Muscle layer of colon (tissue), 2 donors: ENCODE data around the gene RPH3AL.
"Not testable (repeated sequence)": the region's sequence is repeated elsewhere in the genome, so short reads cannot be mapped to it uniquely, and the experiment has no call there.

Source experiments
- H3K27ac ChIP-seq: one replicate; pipeline ENCODE4 v1.7.0; 2013; ENCODE audit warnings: low read depth, mild to moderate bottlenecking, low read length, moderate library complexity
- H3K27me3 ChIP-seq, 2 donors: one replicate each; pipeline ENCODE4 v1.7.0; 2013; ENCODE audit warnings: low read length in 2 of 2, mild to moderate bottlenecking in 2 of 2; ENCODE audit not compliant: insufficient read depth in 2 of 2, control insufficient read depth in 1 of 2
- H3K36me3 ChIP-seq: one replicate; pipeline ENCODE4 v1.7.0; 2013; ENCODE audit warnings: mild to moderate bottlenecking, low read length; ENCODE audit not compliant: insufficient read depth
- H3K4me1 ChIP-seq: one replicate; pipeline ENCODE4 v1.7.0; 2013; ENCODE audit warnings: mild to moderate bottlenecking, low read length; ENCODE audit not compliant: insufficient read depth
- H3K4me3 ChIP-seq, 2 donors: one replicate each; pipeline ENCODE4 v1.7.0; 2013; ENCODE audit warnings: low read length in 2 of 2, low read depth in 1 of 2, mild to moderate bottlenecking in 1 of 2, moderate library complexity in 1 of 2
- H3K9ac ChIP-seq: one replicate; pipeline ENCODE4 v1.7.0; 2013; ENCODE audit warnings: low read length
- H3K9me3 ChIP-seq: one replicate; pipeline ENCODE4 v1.7.0; 2013; ENCODE audit warnings: mild to moderate bottlenecking, low read length
- donor health status: abdominal sarcoma.
- donor health status: Adenocarcinoma of cecum.

Gene RPH3AL

GRCh38 chr17:320139-320538 lies 32.5 kb downstream of the RPH3AL start:
- H3K36me3 ChIP-seq, result no peaks in the 10 kb centered on the region
- no peaks in the 10 kb centered on the region for H3K4me1 ChIP-seq
- H3K9me3 ChIP-seq, result no peaks in the 10 kb centered on the region
- no peak overlapping the region for H3K9ac ChIP-seq
- H3K27me3 ChIP-seq, result no peaks in the 10 kb centered on the region
- no peak overlapping the region for H3K27ac ChIP-seq
- no peak overlapping the region for H3K4me3 ChIP-seq

- Histone ChIP-seq H3K4me3 (no peak overlapping the region), H3K27ac (no peak overlapping the region), H3K9me3 (no peaks in the 10 kb centered on the region), H3K36me3 (no peaks in the 10 kb centered on the region), H3K27me3 (no peaks in the 10 kb centered on the region), H3K9ac (no peak overlapping the region), H3K4me1 (no peaks in the 10 kb centered on the region)
These were observed 33.3 kb downstream of the RPH3AL start for GRCh38 chr17:319266-319665.

- H3K36me3 ChIP-seq, H3K27me3 ChIP-seq, H3K4me3 ChIP-seq, H3K4me1 ChIP-seq, H3K27ac ChIP-seq, H3K9ac ChIP-seq, H3K9me3 ChIP-seq: not testable (repeated sequence)
These were observed 35.5 kb downstream of the RPH3AL start for GRCh38 chr17:317070-317469.

GRCh38 chr17:315399-315798 lies 37.2 kb downstream of the RPH3AL start:
- H3K9me3 ChIP-seq, H3K27ac ChIP-seq, H3K9ac ChIP-seq, H3K4me3 ChIP-seq, H3K4me1 ChIP-seq, H3K36me3 ChIP-seq, H3K27me3 ChIP-seq: not testable (repeated sequence)

GRCh38 chr17:314614-314944 lies 38.0 kb downstream of the RPH3AL start:
- not testable (repeated sequence) for H3K4me1 ChIP-seq, H3K9ac ChIP-seq, H3K36me3 ChIP-seq, H3K27ac ChIP-seq, H3K27me3 ChIP-seq, H3K9me3 ChIP-seq, H3K4me3 ChIP-seq

- Histone ChIP-seq H3K27me3 (no peaks in the 10 kb centered on the region), H3K27ac (no peak overlapping the region), H3K4me1 (no peaks in the 10 kb centered on the region), H3K9ac (no peak overlapping the region), H3K36me3 (no peaks in the 10 kb centered on the region), H3K9me3 (no peaks in the 10 kb centered on the region), H3K4me3 (no peak overlapping the region)
These were observed 38.5 kb downstream of the RPH3AL start for GRCh38 chr17:313911-314613.

GRCh38 chr17:313231-313630 lies 39.4 kb downstream of the RPH3AL start:
- Histone ChIP-seq H3K27me3 (no peaks in the 10 kb centered on the region), H3K9me3 (no peaks in the 10 kb centered on the region), H3K4me3 (no peak overlapping the region), H3K9ac (no peak overlapping the region), H3K27ac (no peak overlapping the region), H3K36me3 (no peaks in the 10 kb centered on the region), H3K4me1 (peaks cover 3% of the 10 kb centered on the region)

- no peaks in the 10 kb centered on the region for H3K27me3 ChIP-seq
- no peaks in the 10 kb centered on the region for H3K36me3 ChIP-seq
- no peaks in the 10 kb centered on the region for H3K9me3 ChIP-seq
- no peak overlapping the region for H3K27ac ChIP-seq
- no peak overlapping the region for H3K4me3 ChIP-seq
- H3K9ac ChIP-seq, result no peak overlapping the region
- H3K4me1 ChIP-seq, result peaks cover 8% of the 10 kb centered on the region
These were observed 40.0 kb downstream of the RPH3AL start for GRCh38 chr17:312476-313148.

GRCh38 chr17:311119-311782 lies 41.4 kb downstream of the RPH3AL start:
- Histone ChIP-seq H3K4me1 (peaks cover 12% of the 10 kb centered on the region), H3K27ac (no peak overlapping the region), H3K27me3 (no peaks in the 10 kb centered on the region), H3K9ac (no peak overlapping the region), H3K9me3 (no peaks in the 10 kb centered on the region), H3K36me3 (no peaks in the 10 kb centered on the region), H3K4me3 (no peak overlapping the region)

GRCh38 chr17:310111-311010 lies 42.2 kb downstream of the RPH3AL start:
- H3K4me3 ChIP-seq, result no peak overlapping the region
- no peak overlapping the region for H3K27ac ChIP-seq
- H3K36me3 ChIP-seq, result no peaks in the 10 kb centered on the region
- H3K9ac ChIP-seq, result no peak overlapping the region
- no peaks in the 10 kb centered on the region for H3K9me3 ChIP-seq
- H3K4me1 ChIP-seq, result peaks cover 12% of the 10 kb centered on the region
- no peaks in the 10 kb centered on the region for H3K27me3 ChIP-seq

GRCh38 chr17:309361-309888 lies 43.2 kb downstream of the RPH3AL start:
- Histone ChIP-seq H3K27me3 (no peaks in the 10 kb centered on the region), H3K4me1 (peaks cover 12% of the 10 kb centered on the region), H3K9ac (no peak overlapping the region), H3K27ac (no peak overlapping the region), H3K4me3 (no peak overlapping the region), H3K9me3 (no peaks in the 10 kb centered on the region), H3K36me3 (no peaks in the 10 kb centered on the region)
